GM19240 (cell line): ENCODE results near the gene FOXR1.
"Not testable (repeated sequence)": the region's sequence is repeated elsewhere in the genome, so short reads cannot be mapped to it uniquely, and the experiment has no call there.

Experiments used
- DNase-seq: peaks from one replicate; pipeline ENCODE4 v3.0.0; 2011; ENCODE audit warnings: low spot score; ENCODE audit not compliant: insufficient read length

Gene FOXR1

DNA sequence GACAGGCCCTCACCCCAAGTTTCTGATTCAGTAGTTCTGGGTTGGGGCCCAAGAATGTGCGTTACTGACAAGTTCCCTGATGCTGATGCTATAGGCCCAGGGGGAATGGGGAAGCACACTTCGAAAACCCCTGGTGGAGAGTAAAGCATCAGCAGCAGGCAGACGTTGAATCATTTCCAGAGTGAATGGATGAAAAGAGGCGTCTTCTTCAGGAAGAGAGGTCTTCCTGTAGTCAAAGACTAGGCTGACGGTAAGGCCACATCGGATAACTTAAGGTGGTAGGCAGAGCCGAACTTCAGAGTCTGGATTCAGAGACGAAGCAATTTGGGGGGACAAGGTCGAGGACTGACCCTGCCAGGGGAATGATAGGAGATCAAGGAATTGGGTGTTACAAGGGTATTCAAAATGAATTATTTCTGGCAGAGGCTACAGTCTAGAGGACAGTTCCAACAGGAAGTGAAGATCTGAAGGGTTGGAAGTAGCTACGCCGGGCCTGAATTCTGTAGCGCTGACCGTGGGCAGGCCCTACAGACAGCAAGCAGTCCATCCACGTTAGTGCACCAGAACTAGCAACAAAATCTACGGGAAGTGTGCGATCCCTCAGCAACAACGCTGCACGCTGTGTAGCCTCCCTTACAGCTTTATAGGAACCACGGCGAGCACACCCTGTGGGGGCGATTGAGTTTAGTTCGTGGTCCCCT is 25.5 kb downstream of the FOXR1 start:
- peak; percentile 70 for DNase-seq

- DNase-seq: peak; percentile 98
Measured at GRCh38 chr11:118997627-118998387, 26.2 kb downstream of the FOXR1 start, which contains the start of gene CENATAC. TSS of gene CENATAC (plus strand) at chr11:118998138. CDS start at chr11:118998198, 60 bp downstream.

- no peak for DNase-seq
Measured at GRCh38 chr11:118998388-118998717, 26.8 kb downstream of the FOXR1 start.

DNA sequence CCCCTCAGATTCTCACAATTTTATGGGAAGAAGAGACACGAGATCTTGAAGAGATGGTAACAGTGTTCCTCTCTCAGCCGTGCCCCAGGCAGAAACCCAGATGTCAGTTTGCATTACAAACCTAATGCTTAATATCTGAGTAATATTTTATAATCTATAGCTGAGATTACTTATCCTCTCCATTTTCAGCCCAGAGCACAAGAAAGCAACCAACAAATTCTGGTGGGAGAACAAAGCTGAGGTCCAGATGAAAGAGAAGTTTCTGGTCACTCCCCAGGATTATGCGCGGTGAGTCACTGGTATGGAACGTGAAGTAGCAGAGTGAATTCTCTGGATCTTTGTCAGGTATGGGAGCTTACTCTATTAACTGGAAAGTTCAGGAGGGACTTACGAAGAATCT is 27.3 kb downstream of the FOXR1 start:
- DNase-seq: no peak

DNA sequence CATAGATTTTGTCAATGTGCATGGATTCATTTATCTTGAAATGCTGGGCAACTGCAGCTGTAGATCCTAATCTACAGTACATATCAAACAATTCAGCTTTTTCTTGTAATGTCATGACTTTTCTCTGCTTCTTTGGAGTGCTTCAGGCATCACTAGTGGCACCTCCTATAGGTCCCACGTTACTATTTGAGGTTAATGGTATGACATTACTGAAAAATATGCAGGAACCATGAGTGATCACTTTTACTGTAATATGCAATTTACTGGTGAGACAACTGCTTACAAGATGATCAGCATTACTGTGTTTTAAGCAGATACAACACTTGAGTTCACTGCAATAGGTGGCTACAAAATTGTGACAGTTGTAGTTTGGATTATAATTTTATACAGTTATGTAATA is 29.3 kb downstream of the FOXR1 start:
- no peak for DNase-seq

DNA sequence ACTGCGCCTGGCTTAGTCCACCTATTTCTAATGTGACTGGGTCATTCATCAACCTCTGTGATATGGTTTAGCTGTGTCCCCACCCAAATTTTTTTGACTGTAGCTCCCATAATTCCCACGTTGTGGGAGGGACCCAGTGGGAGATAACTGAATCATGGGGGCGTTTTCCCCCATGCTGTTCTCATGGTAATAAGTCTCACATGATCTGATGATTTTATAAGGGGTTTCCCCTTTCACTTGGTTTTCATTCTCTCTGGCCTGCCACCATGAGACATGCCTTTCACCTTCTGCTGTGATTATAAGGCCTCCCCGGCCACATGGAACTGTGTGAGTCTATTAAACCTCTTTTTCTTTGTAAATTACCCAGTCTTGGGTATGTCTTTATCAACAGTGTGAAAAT is 35.1 kb downstream of the FOXR1 start:
- no peak for DNase-seq

GRCh38 chr11:119011476-119012053 is 40.0 kb downstream of the FOXR1 start:
- no peak for DNase-seq

DNA sequence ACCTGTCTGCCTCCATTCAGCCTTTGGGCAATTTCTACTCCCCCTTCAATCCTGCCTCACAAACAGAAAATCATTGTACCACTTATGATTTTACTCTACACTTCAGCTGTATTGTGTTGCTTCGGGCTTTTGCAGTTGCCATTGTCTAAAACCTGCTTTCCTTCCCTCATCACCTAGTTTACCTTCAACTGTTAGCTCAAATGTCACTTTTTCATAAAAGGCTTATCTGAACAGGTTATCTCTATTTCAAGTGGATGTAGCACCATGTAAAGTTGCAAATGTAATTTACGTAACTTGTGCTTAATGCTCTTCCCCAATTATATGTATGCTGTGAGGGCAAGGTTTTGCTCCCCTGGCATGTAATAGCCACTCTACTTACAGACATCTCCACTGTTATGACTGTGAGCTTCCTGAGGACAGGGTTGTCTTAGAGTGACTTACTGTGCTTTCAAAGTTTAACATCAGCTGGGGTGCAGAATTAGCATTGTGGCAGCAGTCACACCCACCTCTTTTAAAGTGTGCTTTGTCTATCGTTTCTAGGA is 41.1 kb downstream of the FOXR1 start:
- no peak for DNase-seq

- DNase-seq: no peak
Measured at GRCh38 chr11:119014209-119014924, 42.8 kb downstream of the FOXR1 start.

GRCh38 chr11:119015054-119015611 is 43.6 kb downstream of the FOXR1 start:
- no peak for DNase-seq

DNA sequence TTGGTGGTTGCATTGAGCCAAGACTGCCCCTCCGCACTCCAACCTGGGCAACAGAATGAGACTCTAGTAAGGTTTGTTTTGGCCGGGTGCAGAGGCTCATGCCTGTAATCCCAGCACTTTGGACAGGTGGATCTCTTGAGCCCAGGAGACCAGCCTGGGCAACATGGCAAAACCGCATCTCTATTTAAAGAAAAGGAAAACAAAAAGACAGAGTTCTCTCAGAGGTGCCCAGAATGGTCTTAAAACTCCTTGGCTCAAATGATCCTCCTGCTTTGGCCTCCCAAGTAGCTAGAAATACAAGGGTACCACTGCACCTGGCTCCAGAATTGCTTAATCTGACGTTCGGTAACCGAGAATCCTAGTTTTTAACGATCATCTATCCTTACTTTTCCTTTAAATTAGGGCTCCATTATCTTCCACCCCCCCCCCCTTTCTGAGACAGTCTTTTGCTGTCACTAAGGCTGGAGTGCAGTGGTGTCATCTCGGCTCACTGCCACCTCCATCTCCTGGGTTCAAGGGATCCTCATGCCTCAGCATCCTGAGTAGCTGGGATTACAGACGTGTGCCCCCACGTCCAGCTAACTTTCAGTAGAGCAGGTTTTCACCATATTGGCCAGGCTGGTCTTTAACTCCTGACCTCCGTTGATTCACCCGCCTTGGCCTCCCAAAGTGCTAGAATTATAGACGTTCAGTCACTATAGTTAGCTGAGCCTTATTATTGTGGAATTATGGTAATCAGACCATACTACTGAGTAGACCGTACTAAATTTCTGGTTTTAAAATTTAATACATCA is 44.9 kb downstream of the FOXR1 start:
- no peak for DNase-seq

DNA sequence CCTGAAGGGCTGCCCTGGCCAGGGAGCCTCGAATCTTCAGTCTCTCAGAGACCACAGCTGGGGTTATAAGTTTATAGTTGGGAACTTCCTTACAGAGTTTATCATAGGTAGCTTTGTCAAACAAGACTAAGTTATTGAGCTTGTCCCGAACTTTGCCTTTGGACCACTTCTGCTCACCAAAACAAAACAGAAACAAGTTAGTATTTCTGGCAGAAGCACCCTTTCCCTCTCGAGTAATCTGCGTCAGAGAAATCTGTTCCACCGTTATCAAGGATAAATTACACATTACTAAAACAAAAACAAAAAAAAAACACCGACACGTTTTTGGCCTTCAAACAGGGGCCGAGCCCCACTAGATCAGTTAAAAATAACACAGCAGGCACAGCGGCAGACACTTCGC is 45.8 kb downstream of the FOXR1 start:
- not testable (repeated sequence) for DNase-seq

DNA sequence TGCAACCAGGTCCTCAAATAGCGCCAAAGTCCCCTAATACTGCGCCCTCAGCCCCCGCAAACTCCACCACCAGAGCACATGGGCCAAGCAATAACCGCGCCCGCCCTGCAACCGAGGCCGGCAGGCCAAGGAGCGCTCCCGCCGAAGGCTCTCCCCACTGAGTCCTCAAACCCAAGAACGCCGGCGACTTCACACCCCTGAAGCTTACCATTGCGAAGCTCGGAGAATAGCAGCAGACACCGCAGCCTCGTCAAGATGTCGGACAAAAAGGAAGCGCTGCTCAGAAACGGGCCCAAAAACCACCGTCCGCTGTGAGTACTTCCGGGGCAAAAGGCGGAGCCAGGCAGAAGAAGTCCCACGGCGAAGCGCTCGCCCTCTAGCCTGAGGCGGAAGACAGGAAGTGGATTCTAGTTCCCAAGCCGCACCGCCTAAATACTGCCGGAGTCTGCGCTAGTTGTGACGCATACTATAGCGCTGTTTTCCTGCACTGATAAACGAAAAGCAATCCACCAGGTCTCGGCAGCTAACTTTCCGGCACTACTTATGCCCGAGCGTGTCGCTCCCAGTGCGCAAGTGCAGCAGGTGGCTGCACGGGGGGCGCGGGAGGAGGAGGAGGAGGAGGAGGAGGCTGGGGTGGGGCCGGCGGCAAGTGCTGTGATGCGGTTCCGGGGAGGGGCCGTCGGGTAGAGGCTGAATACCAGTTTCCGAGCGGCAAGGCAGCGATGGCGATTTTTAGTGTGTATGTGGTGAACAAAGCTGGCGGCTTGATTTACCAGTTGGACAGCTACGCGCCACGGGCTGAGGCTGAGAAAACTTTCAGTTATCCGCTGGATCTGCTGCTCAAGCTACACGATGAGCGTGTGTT is 46.7 kb downstream of the FOXR1 start, which contains the start of the genes RPS25 and TRAPPC4:
TSS of gene RPS25 (minus strand) at position 270 of the 865 bp plus-strand sequence. CDS start at position 211, 59 bp downstream.
TSS of gene TRAPPC4 (plus strand) at position 693 of the 865 bp plus-strand sequence. CDS start at position 723, 30 bp downstream.
- peak; percentile 79 for DNase-seq

DNA sequence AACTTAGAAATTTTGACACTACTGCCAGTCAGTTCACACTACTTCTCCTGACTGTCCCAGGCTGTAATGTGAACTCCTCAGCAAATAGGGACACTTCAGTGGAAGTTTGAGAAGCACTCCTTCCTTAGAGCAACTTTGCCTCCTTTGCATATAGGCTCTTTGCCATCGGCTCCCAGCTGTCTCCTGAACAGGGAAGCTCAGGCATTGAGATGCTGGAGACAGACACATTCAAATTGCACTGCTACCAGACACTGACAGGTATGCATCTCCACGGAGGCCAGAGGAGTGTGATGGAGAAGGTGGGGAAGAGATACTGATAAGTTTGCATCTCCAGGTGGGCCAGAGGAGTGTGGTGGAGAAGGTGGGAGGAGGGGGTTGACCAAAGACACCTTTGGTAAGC is 48.4 kb downstream of the FOXR1 start:
- DNase-seq: no peak

GRCh38 chr11:119021631-119022030 is 50.1 kb downstream of the FOXR1 start:
- DNase-seq: no peak

GRCh38 chr11:119023741-119024140 is 52.2 kb downstream of the FOXR1 start:
- DNase-seq: no peak

DNA sequence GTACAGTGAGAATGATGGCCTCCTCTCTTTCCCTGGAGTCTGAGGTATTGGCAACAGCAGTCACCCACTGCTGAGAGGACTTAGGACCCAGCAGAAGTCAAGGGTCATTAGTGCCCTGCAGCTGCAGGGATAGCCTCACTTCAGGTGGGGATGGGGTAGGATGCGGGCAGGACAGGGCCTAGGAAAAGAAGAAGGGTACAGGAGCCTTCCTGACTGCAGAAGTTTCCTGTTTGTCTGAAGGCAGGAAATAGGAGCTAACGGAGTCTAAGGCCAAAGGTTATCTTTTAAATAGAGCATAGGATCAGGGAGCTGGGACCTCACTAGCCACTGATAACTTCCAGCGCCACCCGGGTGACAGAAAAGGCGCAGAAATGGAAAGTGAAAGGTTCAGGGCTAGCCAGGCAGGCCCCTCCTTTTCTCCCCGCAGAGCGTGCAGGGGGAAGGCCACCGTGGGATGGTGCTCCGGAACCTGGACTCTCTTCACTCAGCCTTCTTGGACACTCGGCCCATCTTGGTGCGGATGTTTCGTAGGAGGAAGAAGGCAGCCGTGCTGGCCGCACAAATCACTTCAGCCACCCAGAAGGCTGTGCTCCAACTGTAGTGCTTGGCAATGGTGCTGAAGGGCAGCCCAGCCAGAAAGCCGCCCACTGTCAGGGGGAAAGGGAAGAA is 53.0 kb downstream of the FOXR1 start:
- DNase-seq: no peak

DNA sequence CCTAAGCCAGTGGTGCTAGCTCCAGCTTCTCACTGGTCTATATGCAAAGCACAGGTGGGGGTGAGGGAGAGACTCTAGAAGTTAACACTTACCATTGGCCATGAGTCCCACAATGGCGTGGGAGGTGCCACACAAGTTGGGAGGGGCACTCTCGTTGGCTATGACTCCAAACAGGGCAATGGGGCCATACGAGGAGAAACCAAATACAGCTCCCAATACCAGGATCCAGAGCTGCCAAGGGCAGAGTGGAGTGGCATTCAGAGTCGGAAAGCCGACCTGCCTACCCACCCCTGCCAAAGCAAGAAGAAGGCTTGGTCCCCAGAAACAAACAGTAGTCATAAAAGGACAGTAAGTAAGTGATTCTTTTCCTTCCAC is 53.5 kb downstream of the FOXR1 start:
- DNase-seq: no peak

- DNase-seq: no peak
Measured at GRCh38 chr11:119025541-119025940, 54.0 kb downstream of the FOXR1 start.
